ENCODE data around the gene EIF4H. TPM values are rescaled to one million over a fixed set of nuclear protein-coding genes. Genes with fewer than 3 reads are reported as not detected.

EIF4H gene
- total and polyA plus RNA-seq, 9 of the 15 experiments (the other 6 are each of a cell fraction or from before 2014, with no cell fraction given) = 11.0 to 435 (median 319) TPM

DNA sequence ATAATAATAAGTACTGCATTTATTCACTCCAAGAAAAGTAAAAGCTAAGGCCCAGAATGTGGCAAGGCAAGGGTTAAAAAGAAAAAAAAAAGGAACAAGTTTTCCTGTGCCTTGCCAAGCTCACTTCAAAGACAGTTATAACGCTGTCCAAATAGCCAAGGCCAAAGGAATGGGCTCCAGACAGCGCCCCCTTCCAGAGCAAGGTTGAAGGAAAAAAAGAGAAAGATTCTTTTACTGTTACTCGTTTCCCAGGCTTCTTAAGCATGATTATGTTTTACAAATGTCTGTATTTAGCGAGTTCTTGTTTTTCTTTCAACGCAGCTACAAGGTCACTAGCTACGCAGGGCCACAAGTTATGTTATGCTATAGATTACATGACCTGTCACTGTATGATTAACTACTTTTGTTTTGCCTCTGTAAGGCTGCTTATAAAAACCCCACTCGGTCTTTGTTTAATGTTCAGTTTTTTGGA, 9.1 kb upstream of the EIF4H start (continued):
- TF ChIP-seq, protein P1, sequence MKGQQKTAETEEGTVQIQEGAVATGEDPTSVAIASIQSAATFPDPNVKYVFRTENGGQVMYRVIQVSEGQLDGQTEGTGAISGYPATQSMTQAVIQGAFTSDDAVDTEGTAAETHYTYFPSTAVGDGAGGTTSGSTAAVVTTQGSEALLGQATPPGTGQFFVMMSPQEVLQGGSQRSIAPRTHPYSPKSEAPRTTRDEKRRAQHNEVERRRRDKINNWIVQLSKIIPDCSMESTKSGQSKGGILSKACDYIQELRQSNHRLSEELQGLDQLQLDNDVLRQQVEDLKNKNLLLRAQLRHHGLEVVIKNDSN (CRISPR knock-in tag; IDR thresholded peaks at IDR 0.05) = no peak
- TF ChIP-seq PRMT5 (CRISPR knock-in tag; IDR thresholded peaks at IDR 0.05) (no peak), ATF1 (CRISPR knock-in tag; IDR thresholded peaks at IDR 0.05) (no peak), ATF1 (tag; IDR thresholded peaks at IDR 0.05) (peak; percentile 51; the same call in 1 of the 2 replicates), GATAD2B (IDR thresholded peaks at IDR 0.05; ENCODE audit: borderline replicate concordance) (0 out of 2 replicates have a peak, but pooled peaks have one; percentile 34), ELF4 (CRISPR knock-in tag; IDR thresholded peaks at IDR 0.05) (no peak), GATAD2A (IDR thresholded peaks at IDR 0.05) (peak; percentile 87), ZNF444 (CRISPR knock-in tag; IDR thresholded peaks at IDR 0.05) (no peak), DNMT1 (IDR thresholded peaks at IDR 0.05) (no peak), STAT5A (IDR thresholded peaks at IDR 0.05; ENCODE audit: borderline replicate concordance, low read length) (no peak), SNRNP70 (optimal IDR thresholded peaks at IDR 0.05; ENCODE audit: low read depth, low read length) (no peak), DPF2 (IDR thresholded peaks at IDR 0.05) (peak; percentile 61; the same call in 1 of the 2 replicates), ZFP1 (CRISPR knock-in tag; IDR thresholded peaks at IDR 0.05) (no peak), CBX1 (IDR thresholded peaks at IDR 0.05; ENCODE audit: low read depth) (no peak), L3MBTL2 (IDR thresholded peaks at IDR 0.05) (no peak; the same call in none of the 2 replicates)
- TF ChIP-seq, protein P2, sequence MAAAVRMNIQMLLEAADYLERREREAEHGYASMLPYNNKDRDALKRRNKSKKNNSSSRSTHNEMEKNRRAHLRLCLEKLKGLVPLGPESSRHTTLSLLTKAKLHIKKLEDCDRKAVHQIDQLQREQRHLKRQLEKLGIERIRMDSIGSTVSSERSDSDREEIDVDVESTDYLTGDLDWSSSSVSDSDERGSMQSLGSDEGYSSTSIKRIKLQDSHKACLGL (CRISPR knock-in tag; IDR thresholded peaks at IDR 0.05; ENCODE audit: borderline replicate concordance, poor library complexity, severe bottlenecking) = no peak
- TF ChIP-seq, protein P3, sequence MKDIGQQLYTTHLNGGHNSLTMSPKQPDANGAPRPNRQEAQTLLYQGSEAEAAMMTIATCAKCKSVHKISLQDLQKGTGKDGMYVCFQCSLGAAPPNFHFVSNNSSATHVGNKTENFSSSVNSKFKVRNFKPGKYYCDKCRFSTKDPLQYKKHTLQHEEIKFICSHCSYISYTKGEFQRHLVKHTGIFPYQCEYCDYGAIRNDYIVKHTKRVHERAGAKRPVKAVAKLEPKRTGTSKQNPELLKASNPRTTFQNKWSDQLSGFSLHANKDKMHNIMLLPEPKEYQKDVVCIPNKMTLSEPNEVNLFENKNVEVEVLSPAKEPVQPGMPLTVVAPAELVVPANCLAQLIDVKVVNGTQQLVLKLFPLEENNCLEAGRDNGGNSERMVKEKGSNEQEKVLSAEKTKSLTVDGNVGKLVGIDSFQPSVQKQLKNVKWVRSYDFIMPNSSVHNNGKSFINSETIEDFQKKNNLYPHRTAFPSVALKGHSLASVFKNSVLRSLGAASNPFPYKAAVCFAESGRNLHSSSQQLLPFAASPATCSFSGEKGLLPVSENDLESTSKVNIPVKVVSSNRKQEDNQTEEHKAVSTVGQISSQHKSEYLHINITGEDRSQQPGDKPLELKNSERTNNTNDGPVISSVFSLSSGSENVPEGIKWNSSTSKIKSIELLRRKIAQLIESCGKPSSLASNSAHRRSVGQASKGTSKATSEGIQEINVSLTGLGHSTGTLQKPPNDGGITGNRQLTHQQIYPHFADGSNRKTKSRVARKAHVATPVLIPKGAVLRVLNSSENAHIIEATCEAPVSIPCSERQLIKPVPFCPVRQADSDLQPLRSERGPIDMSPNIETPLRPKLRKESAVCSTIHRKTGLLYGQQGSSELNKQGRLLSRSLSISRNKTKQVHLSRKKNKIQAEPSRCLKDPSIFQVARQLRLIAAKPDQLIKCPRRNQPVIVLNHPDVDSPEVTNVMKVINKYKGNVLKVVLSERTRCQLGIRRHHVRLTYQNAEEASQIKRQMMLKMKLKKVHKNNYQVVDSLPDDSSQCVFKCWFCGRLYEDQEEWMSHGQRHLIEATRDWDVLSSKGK (CRISPR knock-in tag; IDR thresholded peaks at IDR 0.05) = no peak
- TF ChIP-seq, protein P4, sequence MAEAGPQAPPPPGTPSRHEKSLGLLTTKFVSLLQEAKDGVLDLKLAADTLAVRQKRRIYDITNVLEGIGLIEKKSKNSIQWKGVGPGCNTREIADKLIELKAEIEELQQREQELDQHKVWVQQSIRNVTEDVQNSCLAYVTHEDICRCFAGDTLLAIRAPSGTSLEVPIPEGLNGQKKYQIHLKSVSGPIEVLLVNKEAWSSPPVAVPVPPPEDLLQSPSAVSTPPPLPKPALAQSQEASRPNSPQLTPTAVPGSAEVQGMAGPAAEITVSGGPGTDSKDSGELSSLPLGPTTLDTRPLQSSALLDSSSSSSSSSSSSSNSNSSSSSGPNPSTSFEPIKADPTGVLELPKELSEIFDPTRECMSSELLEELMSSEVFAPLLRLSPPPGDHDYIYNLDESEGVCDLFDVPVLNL (CRISPR knock-in tag; IDR thresholded peaks at IDR 0.05; ENCODE audit: low read depth) = no peak
- TF ChIP-seq, protein P5, sequence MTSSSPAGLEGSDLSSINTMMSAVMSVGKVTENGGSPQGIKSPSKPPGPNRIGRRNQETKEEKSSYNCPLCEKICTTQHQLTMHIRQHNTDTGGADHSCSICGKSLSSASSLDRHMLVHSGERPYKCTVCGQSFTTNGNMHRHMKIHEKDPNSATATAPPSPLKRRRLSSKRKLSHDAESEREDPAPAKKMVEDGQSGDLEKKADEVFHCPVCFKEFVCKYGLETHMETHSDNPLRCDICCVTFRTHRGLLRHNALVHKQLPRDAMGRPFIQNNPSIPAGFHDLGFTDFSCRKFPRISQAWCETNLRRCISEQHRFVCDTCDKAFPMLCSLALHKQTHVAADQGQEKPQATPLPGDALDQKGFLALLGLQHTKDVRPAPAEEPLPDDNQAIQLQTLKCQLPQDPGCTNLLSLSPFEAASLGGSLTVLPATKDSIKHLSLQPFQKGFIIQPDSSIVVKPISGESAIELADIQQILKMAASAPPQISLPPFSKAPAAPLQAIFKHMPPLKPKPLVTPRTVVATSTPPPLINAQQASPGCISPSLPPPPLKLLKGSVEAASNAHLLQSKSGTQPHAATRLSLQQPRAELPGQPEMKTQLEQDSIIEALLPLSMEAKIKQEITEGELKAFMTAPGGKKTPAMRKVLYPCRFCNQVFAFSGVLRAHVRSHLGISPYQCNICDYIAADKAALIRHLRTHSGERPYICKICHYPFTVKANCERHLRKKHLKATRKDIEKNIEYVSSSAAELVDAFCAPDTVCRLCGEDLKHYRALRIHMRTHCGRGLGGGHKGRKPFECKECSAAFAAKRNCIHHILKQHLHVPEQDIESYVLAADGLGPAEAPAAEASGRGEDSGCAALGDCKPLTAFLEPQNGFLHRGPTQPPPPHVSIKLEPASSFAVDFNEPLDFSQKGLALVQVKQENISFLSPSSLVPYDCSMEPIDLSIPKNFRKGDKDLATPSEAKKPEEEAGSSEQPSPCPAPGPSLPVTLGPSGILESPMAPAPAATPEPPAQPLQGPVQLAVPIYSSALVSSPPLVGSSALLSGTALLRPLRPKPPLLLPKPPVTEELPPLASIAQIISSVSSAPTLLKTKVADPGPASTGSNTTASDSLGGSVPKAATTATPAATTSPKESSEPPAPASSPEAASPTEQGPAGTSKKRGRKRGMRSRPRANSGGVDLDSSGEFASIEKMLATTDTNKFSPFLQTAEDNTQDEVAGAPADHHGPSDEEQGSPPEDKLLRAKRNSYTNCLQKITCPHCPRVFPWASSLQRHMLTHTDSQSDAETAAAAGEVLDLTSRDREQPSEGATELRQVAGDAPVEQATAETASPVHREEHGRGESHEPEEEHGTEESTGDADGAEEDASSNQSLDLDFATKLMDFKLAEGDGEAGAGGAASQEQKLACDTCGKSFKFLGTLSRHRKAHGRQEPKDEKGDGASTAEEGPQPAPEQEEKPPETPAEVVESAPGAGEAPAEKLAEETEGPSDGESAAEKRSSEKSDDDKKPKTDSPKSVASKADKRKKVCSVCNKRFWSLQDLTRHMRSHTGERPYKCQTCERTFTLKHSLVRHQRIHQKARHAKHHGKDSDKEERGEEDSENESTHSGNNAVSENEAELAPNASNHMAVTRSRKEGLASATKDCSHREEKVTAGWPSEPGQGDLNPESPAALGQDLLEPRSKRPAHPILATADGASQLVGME (CRISPR knock-in tag; IDR thresholded peaks at IDR 0.05) = no peak

Data from K562 (cell line).